Measurements from ENCODE around the gene ANKRD29.
"Not testable (repeated sequence)": the region's sequence is repeated elsewhere in the genome, so short reads cannot be mapped to it uniquely, and the experiment has no call there.

The ANKRD29 gene

DNA sequence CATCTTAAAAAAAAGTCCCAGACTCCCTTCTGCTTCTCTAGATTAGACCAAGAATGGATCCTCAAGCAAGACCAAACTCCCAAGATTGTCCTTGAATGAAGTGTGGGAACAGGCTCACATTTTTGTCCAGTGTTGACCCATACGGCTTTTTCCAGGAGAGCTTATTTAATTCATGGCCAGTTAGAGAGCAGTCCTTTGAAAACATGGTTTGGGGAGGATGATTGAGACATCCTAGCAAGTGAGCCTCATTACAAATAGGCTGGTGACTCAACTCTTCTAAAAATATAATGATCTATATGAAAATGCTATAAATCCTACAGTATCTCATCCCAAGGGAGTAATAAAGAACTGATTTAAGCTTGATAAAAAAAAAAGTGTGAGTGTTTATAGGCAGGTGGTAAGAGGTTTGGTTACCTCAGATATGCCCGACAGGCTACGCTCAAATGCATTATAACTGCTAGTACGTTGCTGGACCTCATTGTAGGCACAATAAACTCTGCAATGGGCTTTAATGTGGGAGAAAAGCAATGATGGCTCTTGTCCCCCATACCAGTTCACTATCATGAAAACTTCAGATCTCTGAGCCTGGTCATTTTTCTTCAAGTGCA is 17.0 kb downstream of the ANKRD29 start:
- DNase-seq (ENCODE audit: low spot score): no peak

DNA sequence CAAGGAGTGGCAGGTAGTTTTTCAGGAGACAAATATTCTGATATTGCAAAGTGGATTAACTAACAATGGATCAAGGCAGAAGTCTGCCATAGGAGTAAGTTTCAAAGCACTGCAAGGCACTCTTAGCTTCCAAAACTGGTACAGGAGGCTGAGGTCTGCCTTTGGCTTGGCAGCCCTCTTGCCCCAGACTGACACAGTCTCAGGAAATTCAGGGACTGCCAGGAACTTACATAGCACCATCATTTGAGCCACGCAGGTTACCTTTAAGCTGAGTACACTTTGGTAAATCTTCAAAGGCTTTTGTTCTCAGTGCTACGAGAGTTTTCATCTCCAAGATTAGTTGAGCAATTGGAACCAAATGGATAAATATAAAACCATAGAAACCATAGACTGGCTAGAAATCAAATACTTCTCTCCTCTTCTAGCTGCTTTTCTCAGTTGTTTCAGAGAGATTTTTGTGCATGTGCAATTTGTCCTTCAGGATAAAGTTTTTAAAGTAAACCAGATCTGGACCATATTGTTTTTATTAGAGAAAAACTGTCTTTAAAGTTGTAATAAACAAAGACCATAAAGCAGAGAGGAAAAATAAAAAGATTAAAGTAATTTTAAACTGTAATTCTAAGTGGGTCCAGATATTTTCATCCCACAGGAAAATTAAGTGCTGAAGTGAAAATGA is 18.8 kb downstream of the ANKRD29 start:
- DNase-seq (ENCODE audit: low spot score): no peak

DNA sequence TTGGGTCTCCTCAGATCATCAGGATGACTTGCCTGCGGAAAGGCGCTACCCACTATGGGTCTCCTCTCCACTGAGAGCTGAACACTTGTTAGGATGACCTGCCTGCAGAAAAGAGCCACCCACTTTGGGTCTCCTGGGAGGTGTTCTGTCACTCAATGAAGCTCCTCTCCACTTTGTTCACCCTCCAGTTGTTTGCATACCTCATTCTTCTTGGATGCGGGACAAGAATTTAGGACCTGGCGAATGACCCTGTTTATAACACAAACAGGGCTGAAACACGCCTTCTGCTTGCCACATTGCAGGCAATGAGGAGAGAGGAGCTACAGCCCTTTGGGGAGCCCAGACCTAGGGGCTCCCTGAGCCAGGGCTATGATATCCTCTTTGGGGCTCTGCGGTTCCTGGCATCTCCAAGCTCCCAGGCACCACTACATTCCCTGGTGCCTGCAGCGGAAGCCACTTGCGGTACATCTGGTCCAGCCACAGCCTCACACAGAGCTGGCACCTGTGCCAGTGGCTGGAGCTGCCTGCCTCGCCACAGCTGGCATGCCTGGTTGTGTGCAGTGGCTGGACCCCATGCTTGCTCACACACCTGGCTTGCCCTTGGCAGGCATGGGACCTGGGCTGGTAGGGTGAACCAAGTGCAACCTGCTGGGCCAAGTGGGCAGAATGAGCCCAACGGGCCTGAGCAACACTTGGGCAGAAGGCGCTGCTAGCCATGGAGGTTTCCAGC is 20.6 kb downstream of the ANKRD29 start:
- no peak for DNase-seq (ENCODE audit: low spot score)

DNA sequence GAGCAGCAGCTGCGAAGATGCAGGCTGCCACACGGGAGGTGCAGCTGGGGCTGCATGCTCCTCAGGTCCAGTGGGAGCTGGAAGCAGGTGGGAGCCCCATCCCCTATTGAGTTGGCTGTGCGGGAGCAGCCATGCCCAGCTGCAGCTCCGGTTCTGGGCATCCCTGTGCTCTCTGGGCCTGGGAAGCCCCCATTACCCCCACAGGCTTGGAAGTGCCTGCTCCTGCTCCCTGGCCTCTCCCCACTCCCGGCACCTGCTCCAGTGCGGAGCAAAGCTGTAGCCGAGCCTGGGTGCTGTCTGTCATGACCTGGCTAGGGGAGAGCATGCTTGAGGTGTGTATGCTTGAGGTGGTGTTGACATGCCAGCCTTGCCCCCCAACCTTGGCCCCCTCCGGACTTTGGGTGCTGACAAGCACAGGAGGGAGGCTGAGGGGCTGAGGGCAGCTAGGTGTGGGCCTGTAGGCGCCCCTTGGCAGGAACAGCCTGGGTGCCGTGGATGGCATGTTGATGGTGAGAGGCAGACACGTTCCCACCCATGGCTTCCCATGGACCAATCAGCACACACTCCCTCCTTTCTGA is 21.5 kb downstream of the ANKRD29 start:
- DNase-seq (ENCODE audit: low spot score): no peak

DNA sequence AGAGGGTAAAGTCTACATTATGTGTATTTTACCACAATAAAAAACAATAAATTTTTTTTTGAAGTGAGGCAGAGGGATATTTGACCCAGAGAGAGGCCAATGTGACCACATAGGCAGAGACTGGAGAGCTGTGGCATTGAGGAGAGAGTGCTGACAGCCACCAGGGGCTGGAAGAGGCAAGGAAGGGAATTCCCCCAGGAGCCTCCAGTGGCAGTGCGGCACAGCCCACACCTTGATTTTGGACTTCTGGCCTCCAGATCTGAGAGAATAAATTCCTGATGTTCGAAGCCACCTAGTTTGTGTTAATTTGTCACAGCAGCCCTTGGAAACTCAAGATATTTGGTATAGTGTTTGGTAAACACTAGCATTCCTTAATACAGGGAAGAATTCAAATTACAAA is 22.7 kb downstream of the ANKRD29 start:
- no peak for DNase-seq (ENCODE audit: low spot score)

DNA sequence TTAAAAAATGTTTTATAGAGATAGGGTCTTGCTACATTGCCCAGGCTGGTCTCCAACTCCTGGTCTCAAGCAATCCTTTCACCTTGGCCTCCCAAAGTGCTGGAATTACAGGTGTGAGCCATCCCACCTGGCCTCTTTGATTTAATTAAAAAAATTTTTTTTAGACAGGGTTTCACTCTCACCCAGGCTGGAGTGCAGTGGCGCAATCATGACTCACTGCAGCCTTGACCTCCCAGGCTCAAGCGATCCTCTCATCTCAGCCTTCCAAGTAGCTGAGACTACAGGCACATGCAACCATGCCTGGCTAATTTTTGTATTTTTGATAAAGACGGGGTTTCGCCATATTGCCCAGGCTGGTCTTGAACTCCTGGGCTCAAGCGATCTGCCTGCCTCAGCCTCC is 26.3 kb downstream of the ANKRD29 start:
- not testable (repeated sequence) for DNase-seq (ENCODE audit: low spot score)

DNA sequence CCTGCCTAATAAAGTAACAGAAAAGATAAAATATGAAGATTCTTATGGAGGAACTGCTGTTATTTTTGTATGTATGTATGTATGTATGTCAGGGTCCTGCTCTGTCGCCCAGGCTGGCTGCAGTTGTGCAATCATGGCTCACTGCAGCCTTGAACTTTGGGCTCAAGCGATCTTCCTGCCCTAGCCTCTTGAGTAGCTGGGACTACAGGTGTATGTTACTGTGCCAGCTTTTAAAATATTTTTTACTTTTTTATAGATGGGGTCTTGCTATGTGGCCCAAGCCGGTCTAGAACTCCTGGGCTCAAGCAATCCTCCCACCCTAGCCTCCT is 26.7 kb downstream of the ANKRD29 start:
- DNase-seq (ENCODE audit: low spot score): no peak

DNA sequence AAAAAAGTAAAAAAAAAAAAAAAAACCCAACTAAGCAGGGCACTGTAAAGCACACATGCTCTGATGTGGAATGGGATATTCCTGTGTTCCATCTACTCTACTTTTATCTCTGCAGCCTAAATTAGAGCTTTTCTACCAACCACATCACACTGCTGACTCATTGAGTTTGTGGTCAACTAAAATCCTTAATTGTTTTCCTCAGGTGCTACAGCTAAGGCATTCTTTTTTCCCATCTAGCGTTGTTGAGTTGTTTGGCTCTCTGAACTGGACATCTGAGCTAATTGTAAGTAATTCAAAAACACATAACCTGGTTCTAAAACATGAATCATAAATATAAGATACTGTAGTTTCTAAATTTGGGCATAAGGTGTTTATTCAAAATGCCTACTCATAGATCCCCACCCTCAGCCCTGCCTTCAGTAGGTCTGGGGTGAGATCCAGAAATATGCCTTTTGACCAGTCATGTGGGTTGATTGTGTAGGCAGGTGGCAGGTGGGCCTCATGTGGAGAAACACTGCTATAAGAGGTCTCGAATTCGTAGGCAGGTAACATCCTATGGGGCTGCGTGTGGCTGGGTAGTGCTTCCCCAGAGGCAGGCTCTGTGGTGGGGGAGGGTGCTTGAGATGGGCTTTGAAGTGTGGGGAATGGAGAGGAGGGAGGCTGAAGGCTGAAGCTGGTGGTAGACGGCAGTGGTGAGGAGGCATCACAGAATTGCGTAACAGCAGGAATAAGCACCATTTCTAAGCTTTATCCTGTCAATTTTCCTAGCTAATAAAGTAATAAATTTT is 27.2 kb downstream of the ANKRD29 start:
- peak; percentile 42 for DNase-seq (ENCODE audit: low spot score)

DNA sequence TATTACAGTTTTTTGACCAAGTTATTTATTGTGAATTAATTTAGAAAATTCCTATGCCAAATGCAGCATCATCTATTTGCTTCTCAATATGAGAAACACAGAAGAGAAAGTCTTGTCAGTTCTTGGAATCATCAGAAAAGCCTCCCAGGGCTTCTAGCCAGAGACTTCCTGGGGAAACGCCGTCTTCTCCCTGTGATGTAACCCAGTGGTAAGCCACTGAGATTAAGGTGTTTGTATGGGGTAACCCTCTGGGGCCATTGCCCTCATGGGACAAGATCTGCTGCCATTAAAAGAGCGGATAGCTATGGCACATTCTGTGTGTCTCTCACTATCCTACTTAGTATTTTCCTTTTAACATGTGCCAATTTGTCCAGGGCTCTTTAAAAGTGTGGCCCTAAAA is 28.0 kb downstream of the ANKRD29 start:
- no peak for DNase-seq (ENCODE audit: low spot score)

DNA sequence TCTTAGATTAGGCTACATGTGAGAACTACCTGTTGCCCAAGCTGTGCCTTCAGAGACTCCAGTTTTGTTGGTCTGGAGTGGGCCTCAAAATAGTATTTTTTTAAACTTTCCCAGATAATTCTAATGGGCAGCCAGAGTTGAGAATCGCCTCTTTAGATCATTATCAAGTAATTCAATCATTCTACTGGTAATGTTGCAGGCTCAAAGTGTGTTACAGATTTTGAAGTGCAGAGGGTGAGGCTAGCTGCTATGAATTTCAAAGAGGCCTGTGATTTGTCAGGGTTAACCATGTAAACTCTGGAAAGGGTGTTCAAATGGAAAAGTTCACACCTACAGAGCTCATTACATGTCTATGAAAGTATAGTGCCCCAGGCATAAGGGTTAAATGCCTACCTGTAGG is 30.1 kb downstream of the ANKRD29 start:
- no peak for DNase-seq (ENCODE audit: low spot score)

DNA sequence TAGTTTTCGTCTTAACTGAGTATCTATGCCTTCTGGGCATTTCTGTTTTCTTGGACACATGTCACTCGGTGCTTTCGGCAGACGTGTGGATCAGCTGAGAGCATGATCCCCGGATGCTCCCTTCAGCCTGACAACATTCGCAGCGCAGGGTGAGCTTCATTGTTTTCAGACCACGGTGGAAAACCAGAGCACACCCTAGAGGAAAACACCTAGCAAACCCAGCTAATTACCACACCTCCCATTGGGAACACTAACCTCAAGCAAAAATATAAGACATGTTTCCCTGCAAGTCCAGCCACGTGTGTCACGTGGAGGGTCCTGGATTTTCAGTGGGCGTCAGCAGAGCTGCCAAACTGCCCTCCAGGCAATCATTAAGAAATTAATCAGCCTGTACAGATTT is 31.0 kb downstream of the ANKRD29 start:
- DNase-seq (ENCODE audit: low spot score): peak; percentile 52

DNA sequence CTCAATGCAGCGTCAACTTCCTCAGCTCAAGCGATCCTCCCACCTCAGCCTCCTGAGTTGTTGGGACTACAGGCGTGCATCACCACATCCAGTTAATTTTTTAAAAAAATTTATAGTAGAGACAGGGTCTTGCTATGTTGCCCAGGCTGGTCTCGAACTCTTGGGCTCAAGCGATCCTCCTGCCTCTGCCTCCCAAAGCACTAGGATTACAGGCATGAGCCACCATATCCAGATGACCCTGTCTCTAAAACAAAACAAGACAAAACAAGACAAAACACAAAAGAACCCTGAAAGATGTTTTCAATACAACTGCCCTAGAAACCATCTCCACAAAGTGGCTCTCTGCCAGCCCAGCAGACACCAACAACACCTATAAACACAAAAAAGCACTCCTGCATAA is 31.4 kb downstream of the ANKRD29 start:
- no peak for DNase-seq (ENCODE audit: low spot score)

DNA sequence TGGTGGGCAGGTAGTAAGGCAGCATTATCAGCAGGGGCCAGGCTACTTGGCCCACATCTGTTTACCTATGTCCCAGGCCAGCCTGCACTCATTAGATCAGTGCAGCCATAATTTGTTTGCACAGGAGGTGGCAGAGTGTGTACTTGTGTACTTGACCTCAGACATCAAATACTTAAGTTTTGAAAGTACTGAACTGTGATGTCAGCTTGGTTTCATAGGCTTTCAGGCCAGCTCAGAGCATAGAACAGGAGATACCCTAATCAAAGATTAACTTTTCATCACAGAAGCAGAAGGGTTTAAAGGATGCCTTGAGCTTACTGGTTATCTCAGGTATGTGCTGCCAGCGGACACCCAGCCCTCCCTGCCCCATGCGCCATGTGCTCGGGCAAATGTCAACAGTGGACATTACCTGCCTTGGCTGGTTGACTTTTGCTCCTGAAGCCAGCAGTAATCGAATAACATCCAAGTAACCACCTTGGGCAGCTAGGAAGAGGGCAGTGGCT is 33.2 kb downstream of the ANKRD29 start:
- DNase-seq (ENCODE audit: low spot score): no peak

DNA sequence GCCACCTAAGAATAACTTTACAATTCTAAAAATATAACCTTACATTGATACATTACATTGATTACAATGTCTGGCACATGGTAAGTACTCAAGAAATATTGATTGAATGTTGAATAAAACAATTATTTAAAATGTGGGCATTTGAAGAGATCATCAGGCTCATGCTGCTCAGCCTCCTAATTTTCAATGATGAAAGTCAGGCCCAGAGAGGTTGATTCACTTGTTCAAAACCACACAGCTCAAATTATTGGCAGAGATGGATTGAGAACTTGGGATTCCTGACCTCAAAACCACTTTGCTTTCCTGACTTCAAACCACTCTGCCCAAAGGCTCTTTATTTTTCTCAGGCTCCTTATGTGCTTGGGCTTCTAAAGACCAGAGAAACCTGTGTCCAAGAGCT is 34.7 kb downstream of the ANKRD29 start:
- DNase-seq (ENCODE audit: low spot score): no peak

DNA sequence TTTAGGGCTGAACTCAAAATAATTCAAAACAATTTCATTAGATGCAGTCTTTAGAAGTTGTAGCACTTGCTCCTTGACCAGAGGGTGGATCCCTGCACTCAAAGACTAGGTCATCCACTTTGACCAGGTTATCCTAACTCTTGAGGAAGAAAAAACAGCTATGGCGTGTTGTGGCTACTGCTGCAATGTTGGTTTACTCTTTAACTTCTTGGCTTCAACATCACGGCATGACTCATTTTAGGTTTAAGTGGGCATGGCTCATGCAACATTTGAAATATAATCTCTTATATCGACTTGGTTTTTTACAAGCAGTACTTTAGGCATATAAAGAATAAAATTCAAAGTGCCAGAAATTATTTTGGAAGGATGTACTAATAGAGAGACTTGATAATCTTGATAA is 35.4 kb downstream of the ANKRD29 start:
- no peak for DNase-seq (ENCODE audit: low spot score)

DNA sequence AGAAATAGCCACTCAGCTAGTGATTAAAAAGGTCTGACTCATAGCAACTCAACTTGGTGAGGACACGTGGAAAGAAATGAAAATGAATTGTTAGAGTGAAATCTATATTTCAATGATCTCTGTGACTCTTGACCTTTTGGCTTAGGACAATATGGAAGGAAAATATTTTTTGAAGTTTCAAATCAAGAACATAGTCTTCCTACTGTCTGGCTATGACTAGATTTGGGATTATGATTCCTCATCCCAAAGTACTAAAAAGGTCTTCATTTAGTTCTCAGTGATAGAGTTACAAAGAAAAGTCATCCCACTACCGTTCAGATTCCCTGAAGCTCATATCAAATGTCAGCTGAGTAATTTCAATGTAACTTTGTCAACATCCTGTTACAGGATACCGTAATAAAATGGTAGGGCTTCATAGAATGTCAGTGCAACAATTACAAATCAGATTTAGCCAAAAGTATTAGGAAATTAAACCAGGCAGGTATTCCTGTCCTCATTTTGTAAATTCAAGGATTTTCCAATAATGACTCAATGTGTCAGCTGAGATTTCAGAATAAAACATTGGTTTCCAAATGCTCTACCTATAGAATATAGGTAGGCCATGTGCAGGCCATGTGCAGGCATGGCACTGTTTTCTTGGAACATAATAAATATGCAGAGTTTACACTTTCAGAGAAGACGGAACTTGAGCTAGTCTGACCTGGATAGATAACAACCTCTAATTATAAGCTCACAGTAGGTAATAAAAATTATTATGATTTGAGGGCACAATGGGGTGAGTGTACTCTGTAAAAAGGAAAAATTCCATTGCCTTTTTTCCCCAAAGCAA is 36.0 kb downstream of the ANKRD29 start:
- no peak for DNase-seq (ENCODE audit: low spot score)

DNA sequence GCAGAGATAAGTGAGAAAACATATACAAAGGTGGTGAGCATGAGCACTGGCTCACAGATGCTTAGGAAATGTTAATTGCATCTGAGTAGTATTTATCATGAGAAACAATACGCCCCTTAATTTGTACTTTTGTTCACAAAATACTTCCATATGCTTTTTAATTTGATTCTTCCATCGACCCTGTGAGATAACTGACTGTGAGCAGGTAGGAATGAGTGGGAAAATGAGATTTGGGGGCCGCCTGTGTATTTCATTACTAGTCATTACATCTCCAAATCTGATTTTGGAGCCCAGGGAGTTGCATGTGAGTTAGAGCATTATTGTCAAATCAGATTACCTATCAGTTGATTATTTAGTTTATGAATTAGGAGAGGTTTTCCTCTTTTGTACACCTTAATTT is 39.7 kb downstream of the ANKRD29 start:
- no peak for DNase-seq (ENCODE audit: low spot score)

DNA sequence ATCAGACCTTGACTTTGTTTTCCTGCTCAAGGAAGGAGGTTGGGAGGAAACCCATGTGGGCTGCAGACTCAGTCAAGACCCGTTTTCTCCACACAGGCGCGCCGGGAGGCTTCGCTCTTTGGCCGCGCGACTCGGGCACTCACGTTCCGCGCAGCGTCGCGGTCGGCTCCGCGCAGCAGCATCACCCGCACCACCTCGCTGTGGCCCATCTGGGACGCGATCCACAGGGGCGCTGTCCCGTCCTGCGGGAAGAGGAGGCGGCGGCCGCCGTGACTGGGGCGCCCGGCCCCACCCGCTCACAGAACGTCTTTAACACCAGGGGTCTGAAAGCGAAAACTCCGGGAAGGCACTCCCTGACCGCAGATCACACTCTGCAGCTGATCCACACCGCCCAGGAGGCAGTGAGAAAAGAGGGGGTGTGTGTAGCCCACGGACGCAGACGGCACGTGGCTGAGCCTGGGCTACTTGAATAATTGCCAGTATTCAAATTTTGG is 43.3 kb downstream of the ANKRD29 start:
- DNase-seq (ENCODE audit: low spot score): no peak

DNA sequence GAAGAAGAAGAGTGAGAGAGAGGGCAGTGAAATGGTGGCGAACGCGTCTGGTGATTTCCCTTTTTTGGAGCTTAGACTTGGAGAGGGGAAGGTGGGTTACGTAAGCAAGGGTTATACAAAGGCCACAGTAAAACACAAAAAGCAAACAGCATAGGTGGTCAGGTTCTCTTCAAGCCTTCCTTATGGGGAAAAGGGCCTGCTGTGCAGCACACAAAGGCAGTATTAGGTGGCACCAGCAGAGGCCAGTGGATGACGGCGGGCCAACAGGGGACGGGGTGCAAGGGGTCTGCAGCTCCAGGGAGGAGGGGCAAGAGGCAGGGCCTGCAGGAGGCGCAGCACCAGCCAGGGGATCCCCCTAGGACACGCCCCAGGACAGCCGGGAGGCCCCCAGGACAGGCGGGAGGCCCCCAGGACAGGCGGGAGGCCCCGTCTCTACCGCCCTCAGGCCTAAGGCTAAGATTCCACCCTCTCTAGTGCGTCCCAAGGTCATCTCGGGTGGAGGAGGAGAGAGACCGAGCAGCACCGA is 43.8 kb downstream of the ANKRD29 start:
- peak; percentile 77 for DNase-seq (ENCODE audit: low spot score)

DNA sequence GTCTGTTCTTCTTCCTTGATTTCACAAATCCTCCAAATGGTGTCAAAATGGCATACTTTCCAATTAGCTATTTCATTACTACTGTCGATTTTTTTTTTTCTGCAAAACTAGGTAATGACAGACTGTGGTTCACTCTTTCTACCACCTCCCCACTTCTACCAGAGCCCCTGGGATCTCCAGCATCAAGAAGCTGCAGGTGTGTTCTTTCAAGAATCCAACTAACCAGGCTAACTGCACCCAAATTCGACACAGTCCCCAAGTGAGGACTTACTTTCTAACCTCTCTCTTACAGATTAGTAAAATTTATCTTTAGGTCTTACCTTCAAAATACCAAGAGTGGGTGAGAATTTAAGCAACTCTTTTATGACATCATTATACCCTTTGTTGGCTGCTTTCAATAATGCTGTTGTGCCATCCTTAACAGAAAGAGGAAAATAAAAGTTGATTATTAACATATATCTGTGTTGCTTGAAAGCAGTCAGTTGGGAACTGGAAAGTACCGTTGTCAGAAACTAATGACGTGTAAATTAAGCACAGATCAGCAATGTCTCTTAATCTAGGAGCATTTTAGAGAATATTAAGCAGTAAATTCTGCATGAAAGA is 45.2 kb downstream of the ANKRD29 start:
- DNase-seq (ENCODE audit: low spot score): no peak

DNA sequence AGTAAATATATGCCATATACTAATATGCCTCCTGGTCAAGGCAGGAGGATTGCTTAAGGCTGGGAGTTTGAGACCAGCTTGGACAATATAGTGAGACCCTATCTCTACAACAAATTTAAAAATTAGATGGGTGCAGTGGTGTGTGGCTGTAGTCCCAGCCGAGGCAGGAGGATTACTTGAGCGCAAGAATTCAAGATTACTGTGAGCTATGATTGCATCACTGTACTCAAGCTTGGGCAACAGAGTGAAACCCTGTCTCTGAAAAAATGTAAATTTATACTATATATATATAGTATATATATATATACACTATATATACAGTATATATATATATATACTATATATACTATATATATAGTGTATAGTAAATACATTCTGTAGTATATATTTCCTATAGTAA is 46.5 kb downstream of the ANKRD29 start:
- no peak for DNase-seq (ENCODE audit: low spot score)

Measured in iPS-NIHi11 (cell line).